Calu3 (cell line): Measurements from ENCODE around the gene TENM3. TPM values are rescaled to one million over a fixed set of nuclear protein-coding genes. Genes with fewer than 3 reads are reported as not detected.

Source experiments
- BruUV-seq: library from RNA; stranded (reverse); fragments of 400-500 nt; replicated peaks from 2 replicates; lab custom pipeline; 2021; lab: Mats Ljungman, UMichigan
- CTCF ChIA-PET: fragments of 300-600 bp; sonication (Branson Sonifier 250); formaldehyde crosslinking; loops from one replicate; lab custom pipeline; 2022; ENCODE audit warnings: antibody characterized with exemption; lab: Charles Lee
- DNase-seq: peaks from one replicate; pipeline ENCODE4 v3.0.0; 2022
- H3K27ac Mint-ChIP-seq: one replicate; pipeline ENCODE4 v1.8.0; 2022; ENCODE audit warnings: mixed read lengths; ENCODE audit not compliant: unreplicated experiment
- H3K27me3 Mint-ChIP-seq: one replicate; pipeline ENCODE4 v1.8.0; 2022; ENCODE audit warnings: mixed read lengths; ENCODE audit not compliant: unreplicated experiment
- H3K36me3 Mint-ChIP-seq: one replicate; pipeline ENCODE4 v1.8.0; 2022; ENCODE audit warnings: mild to moderate bottlenecking, moderate library complexity, mixed read lengths; ENCODE audit not compliant: insufficient read depth, unreplicated experiment
- H3K4me1 Mint-ChIP-seq: one replicate; pipeline ENCODE4 v1.8.0; 2022; ENCODE audit warnings: mild to moderate bottlenecking, low read depth, mixed read lengths; ENCODE audit not compliant: unreplicated experiment
- H3K4me3 Mint-ChIP-seq: one replicate; pipeline ENCODE4 v1.8.0; 2022; ENCODE audit warnings: mild to moderate bottlenecking, low read depth, moderate library complexity, mixed read lengths; ENCODE audit not compliant: unreplicated experiment
- H3K9me3 Mint-ChIP-seq: one replicate; pipeline ENCODE4 v1.8.0; 2022; ENCODE audit warnings: low read depth, mixed read lengths; ENCODE audit not compliant: unreplicated experiment
- intact Hi-C: fragments of 100-400 bp; cut with micrococcal nuclease; formaldehyde crosslinking; loops from one replicate; pipeline ENCODE4 v1.10.0; 2022; ENCODE audit not compliant: unreplicated experiment
- total RNA-seq: library from RNA; stranded (reverse); gene quantifications from 2 replicates; pipeline ENCODE4 v1.2.3, GENCODE V29; 2022
- TF ChIP-seq, protein P1 (sequence below): fragments of 200-600 bp; IDR thresholded peaks from one replicate; pipeline ENCODE4 v1.8.0; 2022; ENCODE audit warnings: antibody characterized with exemption; ENCODE audit not compliant: unreplicated experiment

TENM3 gene
- total RNA-seq, 1 experiment from 2014 or later: 5.9 TPM

DNA sequence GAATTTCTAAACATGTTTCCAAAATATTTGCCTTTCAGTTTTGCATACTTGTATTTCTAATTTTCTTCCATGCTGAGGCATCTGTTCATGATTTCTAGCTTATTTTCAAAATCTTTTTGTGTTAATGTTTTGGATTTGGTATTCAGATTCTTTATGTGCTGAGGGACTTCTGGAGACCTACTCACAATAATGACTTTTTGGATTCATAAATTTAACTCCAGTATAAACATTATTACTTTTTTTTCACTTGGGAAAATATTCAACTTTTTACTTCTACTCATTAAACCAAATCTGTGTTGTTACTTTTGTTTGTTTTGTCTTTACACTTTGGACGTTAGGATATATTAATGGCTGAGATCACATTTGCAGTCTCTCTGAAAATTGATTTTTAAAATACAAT, 183.7 kb downstream of the TENM3 start:
- Mint-ChIP-seq H3K36me3 (no peaks in the 10 kb centered on the region), H3K27me3 (no peaks in the 10 kb centered on the region), H3K9me3 (no peaks in the 10 kb centered on the region), H3K4me3 (no peak overlapping the region), H3K27ac (no peak overlapping the region), H3K4me1 (no peaks in the 10 kb centered on the region)
- CTCF ChIA-PET: no interaction called here
- TF ChIP-seq, protein P1, sequence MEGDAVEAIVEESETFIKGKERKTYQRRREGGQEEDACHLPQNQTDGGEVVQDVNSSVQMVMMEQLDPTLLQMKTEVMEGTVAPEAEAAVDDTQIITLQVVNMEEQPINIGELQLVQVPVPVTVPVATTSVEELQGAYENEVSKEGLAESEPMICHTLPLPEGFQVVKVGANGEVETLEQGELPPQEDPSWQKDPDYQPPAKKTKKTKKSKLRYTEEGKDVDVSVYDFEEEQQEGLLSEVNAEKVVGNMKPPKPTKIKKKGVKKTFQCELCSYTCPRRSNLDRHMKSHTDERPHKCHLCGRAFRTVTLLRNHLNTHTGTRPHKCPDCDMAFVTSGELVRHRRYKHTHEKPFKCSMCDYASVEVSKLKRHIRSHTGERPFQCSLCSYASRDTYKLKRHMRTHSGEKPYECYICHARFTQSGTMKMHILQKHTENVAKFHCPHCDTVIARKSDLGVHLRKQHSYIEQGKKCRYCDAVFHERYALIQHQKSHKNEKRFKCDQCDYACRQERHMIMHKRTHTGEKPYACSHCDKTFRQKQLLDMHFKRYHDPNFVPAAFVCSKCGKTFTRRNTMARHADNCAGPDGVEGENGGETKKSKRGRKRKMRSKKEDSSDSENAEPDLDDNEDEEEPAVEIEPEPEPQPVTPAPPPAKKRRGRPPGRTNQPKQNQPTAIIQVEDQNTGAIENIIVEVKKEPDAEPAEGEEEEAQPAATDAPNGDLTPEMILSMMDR: no peak
- no peak for DNase-seq
- no TSS peak for BruUV-seq
- intact Hi-C loops: no loop called here

DNA sequence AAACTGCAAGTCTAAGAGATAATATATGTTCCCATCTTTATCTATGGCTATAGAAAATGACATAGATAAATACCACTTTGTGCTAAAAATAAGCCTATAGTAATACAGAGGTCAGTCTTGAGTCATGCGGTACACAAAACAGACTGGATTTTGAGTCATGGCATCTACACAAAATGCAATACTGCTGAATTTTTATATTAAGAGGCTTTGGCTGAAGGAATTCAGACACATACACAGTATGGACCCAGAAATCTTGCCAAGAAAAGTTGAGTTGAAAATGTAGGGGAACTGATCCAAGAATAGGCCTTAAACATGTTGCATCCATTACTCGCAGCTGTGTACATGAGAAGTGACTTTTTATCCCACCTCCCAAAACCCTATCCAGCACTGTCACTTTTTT, 184.4 kb downstream of the TENM3 start:
- intact Hi-C loops: no loop called here
- no peaks in the 10 kb centered on the region for H3K27me3 Mint-ChIP-seq
- no peaks in the 10 kb centered on the region for H3K4me1 Mint-ChIP-seq
- BruUV-seq: no TSS peak
- CTCF ChIA-PET: interaction anchor here (0.7 kb wide), 1 partner anchor 67 kb away, joined by 4 read pairs; no protein-coding TSS in a partner anchor
- TF ChIP-seq, protein P1: no peak
- no peak for DNase-seq
- no peaks in the 10 kb centered on the region for H3K9me3 Mint-ChIP-seq
- no peaks in the 10 kb centered on the region for H3K36me3 Mint-ChIP-seq
- H3K27ac Mint-ChIP-seq: no peak overlapping the region
- no peak overlapping the region for H3K4me3 Mint-ChIP-seq

DNA sequence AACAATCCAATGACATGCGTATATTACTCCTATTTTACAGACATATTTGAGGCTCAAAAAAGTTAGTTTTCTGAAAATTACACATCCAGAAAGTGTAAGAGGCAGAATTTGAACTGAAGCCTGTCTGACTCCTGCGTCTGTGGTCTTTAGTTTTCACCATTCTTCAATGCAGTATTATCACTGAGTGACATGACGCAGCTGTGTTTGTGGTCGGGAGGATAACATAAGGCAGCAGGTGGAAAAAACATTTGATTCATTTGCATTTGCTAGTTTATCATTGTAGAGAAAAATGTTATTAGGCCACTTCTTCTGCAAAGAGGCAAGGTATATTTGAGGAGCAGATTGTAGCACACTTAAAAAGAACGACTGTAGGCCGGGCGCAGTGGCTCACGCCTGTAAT, 186.7 kb downstream of the TENM3 start:
- DNase-seq: no peak
- Mint-ChIP-seq H3K27ac (no peak overlapping the region), H3K4me1 (no peaks in the 10 kb centered on the region), H3K4me3 (no peak overlapping the region), H3K9me3 (no peaks in the 10 kb centered on the region), H3K36me3 (no peaks in the 10 kb centered on the region), H3K27me3 (no peaks in the 10 kb centered on the region)
- CTCF ChIA-PET: no interaction called here
- intact Hi-C loops: no loop called here
- TF ChIP-seq, protein P1: no peak
- no TSS peak for BruUV-seq

DNA sequence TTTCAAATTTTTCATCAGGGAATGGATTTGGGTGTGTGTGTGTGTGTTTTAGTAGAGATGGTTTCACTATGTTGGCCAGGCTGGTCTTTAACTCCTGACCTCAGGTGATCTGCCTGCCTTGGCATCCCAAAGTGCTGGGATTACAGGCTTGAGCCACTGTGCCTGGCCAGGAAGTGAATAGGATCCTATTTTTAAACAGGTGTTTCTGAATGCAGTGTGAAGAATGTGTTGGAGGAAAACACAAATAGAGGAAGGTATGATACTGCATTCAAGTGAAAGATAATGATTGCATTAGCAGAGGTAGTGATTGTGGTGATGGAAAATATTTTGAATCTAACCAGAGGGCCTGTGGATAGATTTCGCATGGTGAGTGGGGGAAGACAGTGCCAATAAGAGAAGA, 189.6 kb downstream of the TENM3 start:
- no peaks in the 10 kb centered on the region for H3K27me3 Mint-ChIP-seq

More for the DNA sequence above, 189.6 kb downstream of the TENM3 start:
- no peaks in the 10 kb centered on the region for H3K4me1 Mint-ChIP-seq
- BruUV-seq: no TSS peak
- no peaks in the 10 kb centered on the region for H3K9me3 Mint-ChIP-seq
- no peak overlapping the region for H3K4me3 Mint-ChIP-seq
- H3K27ac Mint-ChIP-seq: no peak overlapping the region
- TF ChIP-seq, protein P1: no peak
- H3K36me3 Mint-ChIP-seq: no peaks in the 10 kb centered on the region
- CTCF ChIA-PET: interaction anchor here (0.5 kb wide), 1 partner anchor 129 kb away, joined by 3 read pairs; no protein-coding TSS in a partner anchor
- no peak for DNase-seq
- intact Hi-C loops: no loop called here
